ENCODE data around the gene ZSCAN1. TPM values are rescaled to one million over a fixed set of nuclear protein-coding genes. Genes with fewer than 3 reads are reported as not detected.

Gene ZSCAN1
- total RNA-seq, 2 donors from 2014 or later: not detected

GRCh38 chr19:58056261-58056660, 22.4 kb downstream of the ZSCAN1 start:
- H3K27ac Mint-ChIP-seq: no peak overlapping the region
- DNase-seq (ENCODE audit: low spot score in 2 of 2): no peak
- H3K9me3 Mint-ChIP-seq: peaks cover 26 to 28% of the 10 kb centered on the region in 2 donors
- peaks cover 47 to 54% of the 10 kb centered on the region in 2 donors for H3K36me3 Mint-ChIP-seq
- ATAC-seq: no peak

- no peak overlapping the region for H3K27ac Mint-ChIP-seq
- ATAC-seq: no peak
- H3K9me3 Mint-ChIP-seq: peaks cover 22 to 23% of the 10 kb centered on the region in 2 donors
- no peak for DNase-seq (ENCODE audit: low spot score in 2 of 2)
- peaks cover 45 to 55% of the 10 kb centered on the region in 2 donors for H3K36me3 Mint-ChIP-seq
Measured at GRCh38 chr19:58056861-58057260, 23.0 kb downstream of the ZSCAN1 start.

GRCh38 chr19:58058467-58058866, 24.6 kb downstream of the ZSCAN1 start:
- DNase-seq (ENCODE audit: low spot score in 2 of 2): no peak

GRCh38 chr19:58059003-58059670, 25.3 kb downstream of the ZSCAN1 start, which contains the start of gene ZNF135:
Gene ZNF135 (plus strand): TSS chr19:58059282. CDS start chr19:58060003, 721 bp downstream.
- Mint-ChIP-seq H3K27ac (peak within 1 kb of the TSS in 1 of 2 donors; percentile 65), H3K36me3 (peaks cover 59 to 64% of the 10 kb centered on the region in 2 donors), H3K9me3 (peaks cover 27 to 32% of the 10 kb centered on the region in 2 donors)
- ATAC-seq (peak; percentile 88 to 92), DNase-seq (ENCODE audit: low spot score in 2 of 2) (peak; percentile 50 to 74)

More at GRCh38 chr19:58058467-58058866, 24.6 kb downstream of the ZSCAN1 start:
- Mint-ChIP-seq H3K9me3 (peaks cover 23 to 28% of the 10 kb centered on the region in 2 donors), H3K36me3 (peaks cover 52 to 57% of the 10 kb centered on the region in 2 donors), H3K27ac (peak overlapping the region in 1 of 2 donors; percentile 65)
- ATAC-seq: no peak

- Mint-ChIP-seq H3K36me3 (peaks cover 56 to 61% of the 10 kb centered on the region in 2 donors), H3K27ac (peak overlapping the region in 1 of 2 donors; percentile 65), H3K9me3 (peaks cover 27 to 28% of the 10 kb centered on the region in 2 donors)
- DNase-seq (ENCODE audit: low spot score in 2 of 2) (no peak), ATAC-seq (no peak)
Measured at GRCh38 chr19:58059671-58060078, 25.9 kb downstream of the ZSCAN1 start.

GRCh38 chr19:58060231-58060630, 26.4 kb downstream of the ZSCAN1 start:
- ATAC-seq: no peak
- Mint-ChIP-seq H3K27ac (no peak overlapping the region), H3K9me3 (peaks cover 25 to 28% of the 10 kb centered on the region in 2 donors), H3K36me3 (peaks cover 52 to 55% of the 10 kb centered on the region in 2 donors)
- DNase-seq (ENCODE audit: low spot score in 2 of 2): no peak

GRCh38 chr19:58063712-58064111, 29.9 kb downstream of the ZSCAN1 start:
- H3K9me3 Mint-ChIP-seq: peaks cover 43 to 44% of the 10 kb centered on the region in 2 donors
- H3K36me3 Mint-ChIP-seq: peaks cover 65 to 72% of the 10 kb centered on the region in 2 donors
- no peak overlapping the region for H3K27ac Mint-ChIP-seq
- ATAC-seq: no peak
- DNase-seq (ENCODE audit: low spot score in 2 of 2): no peak

GRCh38 chr19:58067240-58067912, 33.6 kb downstream of the ZSCAN1 start:
- H3K36me3 Mint-ChIP-seq: peaks cover 68 to 77% of the 10 kb centered on the region in 2 donors
- H3K27ac Mint-ChIP-seq: peak overlapping the region in 1 of 2 donors; percentile 38
- DNase-seq (ENCODE audit: low spot score in 2 of 2) (no peak), ATAC-seq (no peak)
- H3K9me3 Mint-ChIP-seq: peaks cover 51 to 54% of the 10 kb centered on the region in 2 donors

GRCh38 chr19:58079792-58080191, 46.0 kb downstream of the ZSCAN1 start:
- H3K9me3 Mint-ChIP-seq: peaks cover 26 to 30% of the 10 kb centered on the region in 2 donors

GRCh38 chr19:58083021-58083420, 49.2 kb downstream of the ZSCAN1 start:
- Mint-ChIP-seq H3K36me3 (peaks cover 46 to 54% of the 10 kb centered on the region in 2 donors), H3K27ac (no peak overlapping the region), H3K9me3 (peaks cover 21 to 24% of the 10 kb centered on the region in 2 donors)
- ATAC-seq (no peak), DNase-seq (ENCODE audit: low spot score in 2 of 2) (no peak)

More at GRCh38 chr19:58079792-58080191, 46.0 kb downstream of the ZSCAN1 start:
- H3K27ac Mint-ChIP-seq: no peak overlapping the region
- no peak for ATAC-seq
- DNase-seq (ENCODE audit: low spot score in 2 of 2): no peak
- peaks cover 33 to 52% of the 10 kb centered on the region in 2 donors for H3K36me3 Mint-ChIP-seq

GRCh38 chr19:58084596-58085347, 50.9 kb downstream of the ZSCAN1 start:
- Mint-ChIP-seq H3K9me3 (peaks cover 27 to 29% of the 10 kb centered on the region in 2 donors), H3K27ac (no peak overlapping the region), H3K36me3 (peaks cover 58 to 59% of the 10 kb centered on the region in 2 donors)
- DNase-seq (ENCODE audit: low spot score in 2 of 2) (no peak), ATAC-seq (no peak)

- no peak overlapping the region for H3K27ac Mint-ChIP-seq
- H3K9me3 Mint-ChIP-seq: peaks cover 23 to 27% of the 10 kb centered on the region in 2 donors
- peaks cover 55 to 57% of the 10 kb centered on the region in 2 donors for H3K36me3 Mint-ChIP-seq
- DNase-seq (ENCODE audit: low spot score in 2 of 2): no peak
- no peak for ATAC-seq
Measured at GRCh38 chr19:58085348-58085875, 51.6 kb downstream of the ZSCAN1 start.

GRCh38 chr19:58086825-58087710, 53.2 kb downstream of the ZSCAN1 start:
- DNase-seq (ENCODE audit: low spot score in 2 of 2): no peak
- H3K36me3 Mint-ChIP-seq: peaks cover 48 to 52% of the 10 kb centered on the region in 2 donors
- H3K27ac Mint-ChIP-seq: no peak overlapping the region
- peaks cover 13 to 20% of the 10 kb centered on the region in 2 donors for H3K9me3 Mint-ChIP-seq
- ATAC-seq: no peak

- peaks cover 17 to 25% of the 10 kb centered on the region in 2 donors for H3K9me3 Mint-ChIP-seq
- DNase-seq (ENCODE audit: low spot score in 2 of 2) (no peak), ATAC-seq (no peak)
- peaks cover 47 to 62% of the 10 kb centered on the region in 2 donors for H3K36me3 Mint-ChIP-seq
- H3K27ac Mint-ChIP-seq: no peak overlapping the region
Measured at GRCh38 chr19:58088521-58089052, 54.8 kb downstream of the ZSCAN1 start.

- ATAC-seq: no peak
- H3K36me3 Mint-ChIP-seq: peaks cover 41 to 63% of the 10 kb centered on the region in 2 donors
Measured at GRCh38 chr19:58089846-58090245, 56.0 kb downstream of the ZSCAN1 start.

More at GRCh38 chr19:58089846-58090245, 56.0 kb downstream of the ZSCAN1 start:
- Mint-ChIP-seq H3K27ac (no peak overlapping the region), H3K9me3 (peaks cover 15 to 21% of the 10 kb centered on the region in 2 donors)
- no peak for DNase-seq (ENCODE audit: low spot score in 2 of 2)

All from activated naive CD4-positive, alpha-beta T cell treated with anti-CD3 and anti-CD28 coated beads, Interleukin-2, amount 50 U/mL, for 72 hours (primary cell).